ENCODE data around the gene TNNT1.

TNNT1 gene

DNA sequence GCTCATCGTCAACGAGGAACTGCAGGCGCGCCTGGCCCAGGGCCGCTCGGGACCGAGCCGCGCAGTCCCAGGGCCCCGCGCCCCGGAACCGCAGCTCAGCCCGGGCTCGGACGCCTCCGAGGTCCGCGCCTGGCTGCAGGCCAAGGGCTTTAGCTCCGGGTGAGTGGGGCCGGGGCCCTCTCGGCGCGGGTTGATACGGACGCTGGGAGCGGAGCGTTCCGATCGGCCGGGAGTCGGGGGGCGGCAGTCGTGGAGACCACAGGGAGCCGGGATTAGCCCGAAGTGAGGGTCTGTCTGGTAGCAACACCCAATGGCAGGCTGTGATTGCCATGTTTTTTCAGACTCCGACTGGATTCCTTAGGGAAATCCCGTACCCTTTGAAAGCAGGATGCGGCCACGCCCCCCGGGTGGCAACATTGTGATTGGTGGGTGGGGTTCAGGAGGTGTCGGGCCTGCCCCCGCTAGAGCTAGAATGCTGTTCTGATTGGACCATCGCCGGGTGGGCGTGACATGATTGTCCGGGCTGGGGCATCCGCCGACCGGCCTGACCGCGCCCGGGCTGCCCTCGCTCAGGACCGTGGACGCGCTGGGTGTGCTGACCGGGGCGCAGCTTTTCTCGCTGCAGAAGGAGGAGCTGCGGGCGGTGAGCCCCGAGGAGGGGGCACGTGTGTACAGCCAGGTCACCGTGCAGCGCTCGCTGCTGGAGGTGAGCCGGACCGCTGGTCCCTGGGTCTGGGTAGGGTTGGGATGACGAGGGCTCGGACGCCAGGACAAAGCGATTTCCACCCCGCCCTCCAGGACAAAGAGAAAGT, 62.1 kb downstream of the TNNT1 start:
- DNase-seq = peak; percentile 28

DNA sequence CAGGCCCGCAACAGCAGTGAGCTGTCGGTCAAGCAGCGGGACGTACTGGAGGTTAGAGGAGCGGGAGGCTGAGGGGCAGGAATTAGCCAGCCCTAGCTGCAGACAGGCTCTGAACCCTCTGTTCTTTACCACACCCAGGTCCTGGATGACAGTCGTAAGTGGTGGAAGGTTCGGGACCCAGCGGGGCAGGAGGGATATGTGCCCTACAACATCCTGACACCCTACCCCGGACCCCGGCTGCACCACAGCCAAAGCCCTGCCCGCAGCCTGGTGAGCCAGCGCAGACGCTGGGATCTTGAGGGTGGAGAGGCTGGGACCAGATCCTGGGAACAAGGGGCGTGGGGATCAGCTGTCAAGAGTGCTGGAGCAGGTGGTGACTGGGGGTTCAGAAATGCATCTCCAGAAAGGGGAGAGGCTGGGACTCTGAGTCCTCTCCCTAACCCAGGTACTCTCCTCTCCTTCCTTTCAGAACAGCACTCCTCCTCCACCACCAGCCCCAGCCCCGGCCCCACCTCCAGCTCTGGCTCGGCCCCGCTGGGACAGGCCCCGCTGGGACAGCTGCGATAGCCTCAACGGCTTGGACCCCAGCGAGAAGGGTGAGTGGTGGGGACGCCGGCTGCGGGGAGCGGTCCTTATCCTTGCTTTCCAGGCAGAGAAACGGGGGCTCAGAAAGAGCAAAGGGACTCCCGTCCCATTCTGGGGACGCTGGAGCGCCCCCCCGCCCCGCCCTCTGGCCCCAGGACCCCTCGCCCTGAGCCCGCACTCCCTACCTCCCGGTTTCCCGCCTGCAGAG, 62.9 kb downstream of the TNNT1 start:
- no peak for DNase-seq

DNA sequence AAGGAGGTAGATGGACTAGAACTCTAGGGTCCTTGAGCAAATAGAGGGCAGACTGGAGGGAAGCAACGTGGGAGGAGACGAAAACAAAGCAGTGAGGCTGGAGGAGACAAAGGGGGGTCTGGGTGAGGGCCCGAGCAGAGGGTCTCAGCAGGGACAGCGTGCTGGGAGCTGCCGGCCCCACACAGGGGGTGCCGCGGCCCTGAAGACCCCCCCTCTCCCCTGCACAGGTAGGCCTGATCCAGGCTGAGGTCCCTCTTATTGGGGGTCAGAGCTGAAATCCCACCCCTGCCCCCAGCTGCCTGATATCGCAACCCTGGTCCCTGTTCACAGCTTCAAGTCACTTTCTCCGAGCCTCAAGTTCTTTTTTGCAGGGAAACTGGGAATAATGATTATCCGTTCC, 64.6 kb downstream of the TNNT1 start:
- no peak for DNase-seq

- DNase-seq = no peak
These were observed 65.8 kb downstream of the TNNT1 start for GRCh38 chr19:55083004-55083850.
